Heart left ventricle (tissue), 13 donors: Measurements from ENCODE around the gene ADGRL3.

Source experiments
- CTCF ChIP-seq, 12 donors: fragments of 200-600 bp; sonication (generic) in 4 of 12; IDR thresholded peaks; one replicate each; pipeline versions ENCODE4 v1.5.0 to v1.8.0; 2018 to 2022; ENCODE audit warnings: antibody characterized with exemption in 12 of 12, mild to moderate bottlenecking in 5 of 12
- POLR2A ChIP-seq, 2 donors: fragments of 450-650 bp; IDR thresholded peaks; one replicate each; pipeline ENCODE4 v1.6.1; 2017; ENCODE audit warnings: antibody characterized with exemption in 2 of 2, mild to moderate bottlenecking in 2 of 2, moderate library complexity in 2 of 2
- donor health status: ischemic (EF 13 %, LVEDD 7.1; RV severe dilation, severe dysfunction).
- donor health status: DM: no; HTN: yes; CAD: no.
- donor health status: DM: no; HTN: no; CAD: no.
- donor health status: ischemic (EF 25% LVEDD 6.9; RV normal size, moderate dysfunction).
- donor health status: ischemic (EF 25% LVEDD 5.7; RV mildly dilated, moderate dysfunction).
- donor health status: ischemic (EF 35%, LVEDD 5.7; RV mildly dilated, moderate dysfunction).
- donor health status: nonischemic (EF 11% LVEDD 7.7; RV severe dilation, severe dysfunction).
- donor health status: DM: yes; HTN: yes; CAD: no.
- donor health status: PGD.
- donor health status: ischemic (EF 29% LVEDD 5.4; RV normal size, mild dysfunction).
- donor health status: nonischemic (EF 23%, LVEDD 6.1; RV moderate dilation, normal function).

GRCh38 chr4:61397174-61397573 lies 197.0 kb downstream of the ADGRL3 start:
- no peak for TF ChIP-seq CTCF (IDR thresholded peaks at IDR 0.05)
- TF ChIP-seq POLR2A (IDR thresholded peaks at IDR 0.05): no peak
